SK-N-SH (cell line): ENCODE data around the gene CGB2. TPM values are rescaled to one million over a fixed set of nuclear protein-coding genes. Genes with fewer than 3 reads are reported as not detected.

Source experiments
- CTCF ChIA-PET: fragments of 300-600, 350-600 bp; formaldehyde crosslinking; extraction: SDS; loops from one replicate; lab custom pipeline; 2021; lab: Yijun Ruan, JAX
- POLR2A ChIA-PET: fragments of 350-600 bp; sonication (Branson Sonifier 250); formaldehyde crosslinking; extraction: SDS; loops from one replicate; lab custom pipeline; 2020; ENCODE audit warnings: antibody characterized with exemption, inconsistent platforms; lab: Yijun Ruan, JAX
- DNase-seq: peaks from one replicate; pipeline ENCODE4 v3.0.0; 2012
- H2AFZ ChIP-seq: fragments of 200-600 bp; sonication (generic); 2 replicates; pipeline ENCODE4 v1.8.1; 2016; ENCODE audit warnings: antibody characterized with exemption, mild to moderate bottlenecking, low read depth
- H3F3A ChIP-seq: fragments of 200-600 bp; sonication (generic); replicated peaks from 2 replicates; pipeline ENCODE3; 2016; ENCODE audit warnings: antibody characterized with exemption, mild to moderate bottlenecking; ENCODE audit not compliant: insufficient read depth
- H3K27ac ChIP-seq, 2 experiments: fragments of 200-500 bp in 1 of 2; fragments of 200-600 bp in 1 of 2; sonication (Bioruptor generic) in 1 of 2; sonication (generic), shearing (Covaris generic) in 1 of 2; 2 replicates each; pipeline versions ENCODE4 v1.5.1 to v1.6.1; 2014 to 2016; ENCODE audit warnings: low read depth in 2 of 2, inconsistent platforms in 1 of 2, low read length in 1 of 2, mild to moderate bottlenecking in 1 of 2, mixed read lengths in 1 of 2
- H3K27me3 ChIP-seq: fragments of 200-600 bp; sonication (generic), shearing (Covaris generic); 2 replicates; pipeline ENCODE4 v1.6.1; 2016; ENCODE audit warnings: mixed run types; ENCODE audit not compliant: insufficient read depth
- H3K36me3 ChIP-seq, 2 experiments: fragments of 200-500 bp in 1 of 2; fragments of 200-600 bp in 1 of 2; sonication (Bioruptor generic) in 1 of 2; sonication (generic) in 1 of 2; replicated peaks in 1 of 2; 2 replicates each; pipeline versions ENCODE3 to v1.5.1; 2014 to 2016; ENCODE audit warnings: low read length in 1 of 2, mild to moderate bottlenecking in 1 of 2; ENCODE audit not compliant: insufficient read depth in 2 of 2, control insufficient read depth in 1 of 2
- H3K4me1 ChIP-seq, 2 experiments: fragments of 200-500 bp in 1 of 2; fragments of 200-600 bp in 1 of 2; sonication (Bioruptor generic) in 1 of 2; sonication (generic), shearing (Covaris generic) in 1 of 2; 2 replicates each; pipeline versions ENCODE4 v1.5.1 to v1.6.1; 2014 to 2016; ENCODE audit warnings: low read depth in 1 of 2, low read length in 1 of 2, mixed run types in 1 of 2; ENCODE audit not compliant: insufficient read depth in 2 of 2, control insufficient read depth in 1 of 2
- H3K4me2 ChIP-seq: fragments of 200-600 bp; sonication (generic), shearing (Covaris generic); 2 replicates; pipeline ENCODE4 v1.6.1; 2017; ENCODE audit warnings: mixed run types
- H3K4me3 ChIP-seq, 2 experiments: fragments of 200-500 bp in 1 of 2; fragments of 200-600 bp in 1 of 2; sonication (Bioruptor generic) in 1 of 2; sonication (generic), shearing (Covaris generic) in 1 of 2; 2 replicates each; pipeline versions ENCODE4 v1.5.1 to v1.8.1; 2014 to 2016; ENCODE audit warnings: low read depth in 2 of 2, inconsistent platforms in 1 of 2, low read length in 1 of 2, mild to moderate bottlenecking in 1 of 2, mixed read lengths in 1 of 2, moderate library complexity in 1 of 2
- H3K79me2 ChIP-seq: fragments of 200-600 bp; sonication (generic); 2 replicates; pipeline ENCODE4 v1.8.1; 2017; ENCODE audit warnings: mild to moderate bottlenecking; ENCODE audit not compliant: insufficient read depth
- H3K9ac ChIP-seq: fragments of 200-600 bp; sonication (generic); 2 replicates; pipeline ENCODE4 v1.6.1; 2017; ENCODE audit warnings: mixed run types
- H3K9me2 ChIP-seq: fragments of 200-600 bp; sonication (generic); 2 replicates; pipeline ENCODE4 v1.6.1; 2017; ENCODE audit warnings: mixed run types
- H3K9me3 ChIP-seq: fragments of 200-600 bp; sonication (generic); 2 replicates; pipeline ENCODE4 v1.6.1; 2017; ENCODE audit warnings: mixed run types, mild to moderate bottlenecking, moderate library complexity
- H4K20me1 ChIP-seq: fragments of 200-600 bp; sonication (generic); 2 replicates; pipeline ENCODE4 v1.6.1; 2017; ENCODE audit warnings: mild to moderate bottlenecking, mixed run types; ENCODE audit not compliant: insufficient read depth
- CHD2 ChIP-seq: fragments of 150-350 bp; IDR thresholded peaks from 2 replicates; pipeline ENCODE4 v1.6.1; 2018; ENCODE audit warnings: low read length; ENCODE audit not compliant: partially characterized antibody
- EZH2phosphoT487 ChIP-seq: fragments of 200-600 bp; sonication (generic); IDR thresholded peaks from 2 replicates; pipeline ENCODE4 v1.6.1; 2017; ENCODE audit warnings: low read depth, mixed run types, mild to moderate bottlenecking, antibody characterized with exemption, moderate library complexity, borderline replicate concordance
- FOSL2 ChIP-seq: IDR thresholded peaks from 2 replicates; pipeline ENCODE4 v1.4.0; 2012; ENCODE audit warnings: low read depth, mild to moderate bottlenecking, moderate library complexity, borderline replicate concordance
- FOXM1 ChIP-seq: IDR thresholded peaks from 2 replicates; pipeline ENCODE4 v1.4.0; 2012; ENCODE audit warnings: low read depth, mild to moderate bottlenecking
- MEF2A ChIP-seq: IDR thresholded peaks from 2 replicates; pipeline ENCODE4 v1.4.0; 2012; ENCODE audit warnings: low read depth, borderline replicate concordance
- NFIC ChIP-seq: IDR thresholded peaks from 2 replicates; pipeline ENCODE4 v1.4.0; 2012; ENCODE audit warnings: borderline replicate concordance
- POLR2AphosphoS5 ChIP-seq: IDR thresholded peaks from 2 replicates; pipeline ENCODE4 v1.6.1; 2012; ENCODE audit warnings: low read depth, low read length
- RAD21 ChIP-seq: IDR thresholded peaks from 2 replicates; pipeline ENCODE4 v1.6.1; 2012; ENCODE audit warnings: mild to moderate bottlenecking, low read length
- RFX5 ChIP-seq: IDR thresholded peaks from 2 replicates; pipeline ENCODE4 v1.6.1; 2012; ENCODE audit warnings: mild to moderate bottlenecking, improper control_type of control experiment, low read length
- SIN3A ChIP-seq: IDR thresholded peaks from 2 replicates; pipeline ENCODE4 v1.6.1; 2012; ENCODE audit warnings: low read depth, mild to moderate bottlenecking, low read length, moderate library complexity, borderline replicate concordance
- YY1 ChIP-seq: IDR thresholded peaks from 2 replicates; pipeline ENCODE4 v1.4.0; 2012; ENCODE audit warnings: low read depth, mild to moderate bottlenecking
- WGBS: methylation state at CpG from one replicate; pipeline ENCODE4 v1.1.6; 2017; ENCODE audit warnings: low lambda C conversion rate; 5-methylcytosine and 5-hydroxymethylcytosine counted together
- polyA plus RNA-seq, 3 experiments: library from polyadenylated mRNA; depleted of rRNA; stranded (reverse); fragments of >200 nt; gene quantifications; 2 replicates each; pipeline ENCODE4 v1.2.3, GENCODE V29; 2012
- TF ChIP-seq, protein P1 (sequence below): IDR thresholded peaks from 2 replicates; pipeline ENCODE4 v1.6.1; 2012; ENCODE audit warnings: mild to moderate bottlenecking, low read depth, low read length, moderate library complexity
- TF ChIP-seq, protein P2 (sequence below): fragments of 150-350 bp; IDR thresholded peaks from 2 replicates; pipeline ENCODE4 v1.6.1; 2016; ENCODE audit warnings: mild to moderate bottlenecking, low read depth, low read length
- TF ChIP-seq, protein P3 (sequence below): fragments of 200-600 bp; sonication (generic); IDR thresholded peaks from 2 replicates; pipeline ENCODE4 v1.6.1; 2017; ENCODE audit warnings: antibody characterized with exemption, mild to moderate bottlenecking, moderate library complexity

Gene CGB2
- polyA plus RNA-seq, 1 of the 3 experiments (the other 2 are of a cell fraction), result 0.64 TPM

DNA sequence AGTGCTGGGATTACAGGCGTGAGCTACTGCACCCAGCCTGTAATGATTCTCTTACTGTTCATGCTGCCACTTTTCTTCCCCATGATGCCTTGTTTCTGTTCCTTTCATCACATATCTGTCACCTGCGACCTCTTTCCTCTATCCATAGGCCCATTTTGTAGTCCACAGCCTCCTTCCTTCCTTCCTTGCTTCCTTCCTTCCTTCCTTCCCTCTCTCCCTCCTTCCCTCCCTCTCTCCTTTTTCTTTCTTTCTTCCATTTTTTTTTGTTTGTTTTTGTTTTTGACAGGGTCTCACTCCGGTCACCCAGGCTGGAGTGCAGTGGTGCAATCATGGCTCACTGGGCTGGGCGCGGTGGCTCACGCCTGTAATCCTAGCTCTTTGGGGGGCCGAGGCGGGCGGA, 42.8 kb upstream of the CGB2 start (continued):
- TF ChIP-seq, protein P1, sequence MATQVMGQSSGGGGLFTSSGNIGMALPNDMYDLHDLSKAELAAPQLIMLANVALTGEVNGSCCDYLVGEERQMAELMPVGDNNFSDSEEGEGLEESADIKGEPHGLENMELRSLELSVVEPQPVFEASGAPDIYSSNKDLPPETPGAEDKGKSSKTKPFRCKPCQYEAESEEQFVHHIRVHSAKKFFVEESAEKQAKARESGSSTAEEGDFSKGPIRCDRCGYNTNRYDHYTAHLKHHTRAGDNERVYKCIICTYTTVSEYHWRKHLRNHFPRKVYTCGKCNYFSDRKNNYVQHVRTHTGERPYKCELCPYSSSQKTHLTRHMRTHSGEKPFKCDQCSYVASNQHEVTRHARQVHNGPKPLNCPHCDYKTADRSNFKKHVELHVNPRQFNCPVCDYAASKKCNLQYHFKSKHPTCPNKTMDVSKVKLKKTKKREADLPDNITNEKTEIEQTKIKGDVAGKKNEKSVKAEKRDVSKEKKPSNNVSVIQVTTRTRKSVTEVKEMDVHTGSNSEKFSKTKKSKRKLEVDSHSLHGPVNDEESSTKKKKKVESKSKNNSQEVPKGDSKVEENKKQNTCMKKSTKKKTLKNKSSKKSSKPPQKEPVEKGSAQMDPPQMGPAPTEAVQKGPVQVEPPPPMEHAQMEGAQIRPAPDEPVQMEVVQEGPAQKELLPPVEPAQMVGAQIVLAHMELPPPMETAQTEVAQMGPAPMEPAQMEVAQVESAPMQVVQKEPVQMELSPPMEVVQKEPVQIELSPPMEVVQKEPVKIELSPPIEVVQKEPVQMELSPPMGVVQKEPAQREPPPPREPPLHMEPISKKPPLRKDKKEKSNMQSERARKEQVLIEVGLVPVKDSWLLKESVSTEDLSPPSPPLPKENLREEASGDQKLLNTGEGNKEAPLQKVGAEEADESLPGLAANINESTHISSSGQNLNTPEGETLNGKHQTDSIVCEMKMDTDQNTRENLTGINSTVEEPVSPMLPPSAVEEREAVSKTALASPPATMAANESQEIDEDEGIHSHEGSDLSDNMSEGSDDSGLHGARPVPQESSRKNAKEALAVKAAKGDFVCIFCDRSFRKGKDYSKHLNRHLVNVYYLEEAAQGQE, result no peak
- TF ChIP-seq NFIC (no peak), POLR2AphosphoS5 (no peak), YY1 (no peak), FOXM1 (no peak), EZH2phosphoT487 (no peak)
- TF ChIP-seq, protein P2, sequence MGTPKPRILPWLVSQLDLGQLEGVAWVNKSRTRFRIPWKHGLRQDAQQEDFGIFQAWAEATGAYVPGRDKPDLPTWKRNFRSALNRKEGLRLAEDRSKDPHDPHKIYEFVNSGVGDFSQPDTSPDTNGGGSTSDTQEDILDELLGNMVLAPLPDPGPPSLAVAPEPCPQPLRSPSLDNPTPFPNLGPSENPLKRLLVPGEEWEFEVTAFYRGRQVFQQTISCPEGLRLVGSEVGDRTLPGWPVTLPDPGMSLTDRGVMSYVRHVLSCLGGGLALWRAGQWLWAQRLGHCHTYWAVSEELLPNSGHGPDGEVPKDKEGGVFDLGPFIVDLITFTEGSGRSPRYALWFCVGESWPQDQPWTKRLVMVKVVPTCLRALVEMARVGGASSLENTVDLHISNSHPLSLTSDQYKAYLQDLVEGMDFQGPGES, result no peak
- TF ChIP-seq, protein P3, sequence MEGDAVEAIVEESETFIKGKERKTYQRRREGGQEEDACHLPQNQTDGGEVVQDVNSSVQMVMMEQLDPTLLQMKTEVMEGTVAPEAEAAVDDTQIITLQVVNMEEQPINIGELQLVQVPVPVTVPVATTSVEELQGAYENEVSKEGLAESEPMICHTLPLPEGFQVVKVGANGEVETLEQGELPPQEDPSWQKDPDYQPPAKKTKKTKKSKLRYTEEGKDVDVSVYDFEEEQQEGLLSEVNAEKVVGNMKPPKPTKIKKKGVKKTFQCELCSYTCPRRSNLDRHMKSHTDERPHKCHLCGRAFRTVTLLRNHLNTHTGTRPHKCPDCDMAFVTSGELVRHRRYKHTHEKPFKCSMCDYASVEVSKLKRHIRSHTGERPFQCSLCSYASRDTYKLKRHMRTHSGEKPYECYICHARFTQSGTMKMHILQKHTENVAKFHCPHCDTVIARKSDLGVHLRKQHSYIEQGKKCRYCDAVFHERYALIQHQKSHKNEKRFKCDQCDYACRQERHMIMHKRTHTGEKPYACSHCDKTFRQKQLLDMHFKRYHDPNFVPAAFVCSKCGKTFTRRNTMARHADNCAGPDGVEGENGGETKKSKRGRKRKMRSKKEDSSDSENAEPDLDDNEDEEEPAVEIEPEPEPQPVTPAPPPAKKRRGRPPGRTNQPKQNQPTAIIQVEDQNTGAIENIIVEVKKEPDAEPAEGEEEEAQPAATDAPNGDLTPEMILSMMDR, result no peak
- TF ChIP-seq, all 33 proteins: peak for 0

DNA sequence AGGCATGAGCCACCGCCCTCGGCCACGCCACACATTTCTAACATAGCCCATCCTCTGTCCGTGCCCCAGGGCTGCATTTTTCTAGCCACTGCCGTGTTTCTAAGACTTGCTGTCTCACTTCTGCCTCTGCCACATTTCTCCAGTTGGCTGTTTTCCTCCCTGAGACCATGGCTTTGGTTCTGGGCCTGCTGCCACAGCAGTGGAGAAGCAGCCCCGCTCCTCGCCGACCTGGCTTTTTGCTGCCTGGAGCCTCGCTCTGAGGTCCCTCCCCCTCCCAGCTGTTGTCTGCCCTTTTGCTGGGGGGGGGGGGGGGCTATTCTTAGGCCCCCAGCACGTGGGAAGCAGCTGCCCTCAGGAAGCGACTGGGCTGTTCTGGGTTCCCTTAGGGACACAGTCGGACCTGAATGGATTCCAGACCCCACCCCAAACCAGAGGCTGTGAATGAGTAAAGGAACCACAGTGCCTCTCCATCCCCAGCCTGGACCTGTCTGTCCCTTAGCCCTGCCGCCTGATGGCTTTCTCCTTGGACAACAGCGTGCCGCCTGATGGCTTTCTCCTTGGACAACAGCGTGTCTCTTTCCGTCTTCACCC, 41.9 kb upstream of the CGB2 start:
- Histone ChIP-seq H2AFZ (no peak overlapping the region), H3K27ac (no peak overlapping the region), H3K4me2 (no peak overlapping the region), H3K9me2 (no peaks in the 10 kb centered on the region), H3K4me3 (no peak overlapping the region), H3K4me1 (peaks cover 0 to 11% of the 10 kb centered on the region in 2 experiments; a peak in 1 of 4 replicates), H3K27me3 (no peaks in the 10 kb centered on the region), H3K36me3 (peaks cover 5 to 27% of the 10 kb centered on the region in 2 experiments), H3K9ac (no peak overlapping the region), H3K9me3 (no peaks in the 10 kb centered on the region), H4K20me1 (no peaks in the 10 kb centered on the region), H3K79me2 (peaks cover 51% of the 10 kb centered on the region), H3F3A (peaks cover 8% of the 10 kb centered on the region)
- no peak for DNase-seq
- TF ChIP-seq RAD21 (no peak), MEF2A (no peak), CHD2 (no peak), RFX5 (no peak), SIN3A (no peak), EZH2phosphoT487 (no peak), FOXM1 (no peak), FOSL2 (no peak)
- POLR2A ChIA-PET, result no interaction called here
- CTCF ChIA-PET, result interaction anchor here (6.2 kb wide), 1 partner anchor 18 kb away, joined by 54 read pairs; no protein-coding TSS in a partner anchor
- whole genome bisulfite sequencing, result 94% methylated on average over 14 of the region's 17 CpGs
